ENCODE data around the gene ATP8A2. TPM values are rescaled to one million over a fixed set of nuclear protein-coding genes. Genes with fewer than 3 reads are reported as not detected.

ATP8A2 gene
- total and polyA plus RNA-seq, 9 donors = 0.23 to 0.95 (median 0.35) TPM

DNA sequence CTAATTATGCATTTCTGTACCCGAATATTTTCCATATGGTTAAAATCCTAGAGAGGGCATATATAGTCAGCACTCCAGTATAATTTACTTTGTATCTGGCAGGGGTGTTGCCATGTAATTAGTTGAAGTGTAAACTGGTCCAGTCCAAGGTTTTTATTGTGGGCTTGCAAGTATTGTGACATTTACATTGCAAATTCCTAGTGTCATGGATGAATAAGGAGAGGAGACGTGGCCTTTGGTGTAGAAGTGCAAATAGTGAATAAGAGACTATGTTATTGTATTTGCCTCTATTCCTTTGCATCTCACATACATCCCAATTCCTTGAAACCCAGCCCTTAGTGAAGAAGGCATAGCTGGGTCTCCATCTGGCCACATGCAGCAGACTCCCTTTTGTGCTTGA, 330.6 kb downstream of the ATP8A2 start:
- TF ChIP-seq, protein P1, sequence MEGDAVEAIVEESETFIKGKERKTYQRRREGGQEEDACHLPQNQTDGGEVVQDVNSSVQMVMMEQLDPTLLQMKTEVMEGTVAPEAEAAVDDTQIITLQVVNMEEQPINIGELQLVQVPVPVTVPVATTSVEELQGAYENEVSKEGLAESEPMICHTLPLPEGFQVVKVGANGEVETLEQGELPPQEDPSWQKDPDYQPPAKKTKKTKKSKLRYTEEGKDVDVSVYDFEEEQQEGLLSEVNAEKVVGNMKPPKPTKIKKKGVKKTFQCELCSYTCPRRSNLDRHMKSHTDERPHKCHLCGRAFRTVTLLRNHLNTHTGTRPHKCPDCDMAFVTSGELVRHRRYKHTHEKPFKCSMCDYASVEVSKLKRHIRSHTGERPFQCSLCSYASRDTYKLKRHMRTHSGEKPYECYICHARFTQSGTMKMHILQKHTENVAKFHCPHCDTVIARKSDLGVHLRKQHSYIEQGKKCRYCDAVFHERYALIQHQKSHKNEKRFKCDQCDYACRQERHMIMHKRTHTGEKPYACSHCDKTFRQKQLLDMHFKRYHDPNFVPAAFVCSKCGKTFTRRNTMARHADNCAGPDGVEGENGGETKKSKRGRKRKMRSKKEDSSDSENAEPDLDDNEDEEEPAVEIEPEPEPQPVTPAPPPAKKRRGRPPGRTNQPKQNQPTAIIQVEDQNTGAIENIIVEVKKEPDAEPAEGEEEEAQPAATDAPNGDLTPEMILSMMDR (IDR thresholded peaks at IDR 0.05) = no peak
- TF ChIP-seq EP300 (IDR thresholded peaks at IDR 0.05) = no peak
- TF ChIP-seq POLR2A (IDR thresholded peaks at IDR 0.05) = no peak
- Histone ChIP-seq H3K27ac (no peak overlapping the region), H3K27me3 (no peaks in the 10 kb centered on the region), H3K4me1 (ENCODE audit: insufficient read depth) (peaks cover 2% of the 10 kb centered on the region), H3K36me3 (no peaks in the 10 kb centered on the region), H3K9me3 (no peaks in the 10 kb centered on the region), H3K4me3 (no peak overlapping the region)
- intact Hi-C loops (cut with DNase I) = no loop called here
- DNase-seq = no peak
- WGBS, 3 donors = 90 to 92% (median 90%) methylated on average over 2 of the region's 2 CpGs

DNA sequence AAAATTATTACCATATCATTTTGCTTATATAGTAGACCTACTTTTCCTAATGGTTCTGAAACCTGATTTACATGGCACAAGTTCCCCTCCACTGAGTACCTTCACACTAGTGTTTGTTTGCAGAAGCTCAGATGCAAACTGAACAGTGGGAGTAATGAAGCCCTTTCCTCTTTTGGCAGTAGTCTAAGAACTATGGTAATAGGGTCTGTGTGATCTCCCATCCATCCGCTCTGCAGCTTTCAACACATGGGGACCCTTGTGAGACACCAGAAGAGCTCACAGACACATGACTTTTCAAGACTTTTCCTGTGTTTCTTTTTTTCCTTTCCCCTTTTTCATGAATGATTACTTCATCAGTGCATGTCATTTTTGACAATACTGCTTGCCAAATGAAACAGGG, 336.0 kb downstream of the ATP8A2 start:
- 47 to 58% (median 52%) methylated on average over 1 of the region's 1 CpG for WGBS, 3 donors
- Histone ChIP-seq H3K4me3 (no peak overlapping the region), H3K36me3 (no peaks in the 10 kb centered on the region), H3K27me3 (no peaks in the 10 kb centered on the region), H3K27ac (no peak overlapping the region), H3K4me1 (ENCODE audit: insufficient read depth) (no peaks in the 10 kb centered on the region), H3K9me3 (no peaks in the 10 kb centered on the region)
- no peak for DNase-seq
- TF ChIP-seq POLR2A (IDR thresholded peaks at IDR 0.05) = no peak
- TF ChIP-seq EP300 (IDR thresholded peaks at IDR 0.05) = no peak
- TF ChIP-seq, protein P1 (IDR thresholded peaks at IDR 0.05) = no peak
- intact Hi-C loops (cut with DNase I) = no loop called here

DNA sequence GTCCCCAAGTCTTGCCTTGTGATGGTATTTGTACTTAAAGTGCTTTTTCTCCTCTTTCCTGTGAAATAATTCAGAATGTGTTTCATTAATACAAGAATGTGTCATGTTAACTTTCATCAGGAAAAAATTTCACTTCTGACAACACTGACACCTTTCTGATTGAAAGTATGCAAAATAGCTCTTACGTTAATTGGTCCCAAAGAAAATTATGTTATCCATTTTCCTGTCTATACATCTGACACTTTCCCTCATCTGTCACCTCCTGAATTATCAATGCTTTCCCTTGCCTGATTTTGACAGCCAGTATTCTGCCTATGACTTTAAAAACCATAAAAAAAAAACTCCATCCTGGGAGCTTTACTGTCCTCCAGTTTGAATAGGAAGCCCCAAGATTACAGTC, 336.5 kb downstream of the ATP8A2 start:
- Histone ChIP-seq H3K27ac (no peak overlapping the region), H3K27me3 (no peaks in the 10 kb centered on the region), H3K36me3 (no peaks in the 10 kb centered on the region), H3K4me3 (no peak overlapping the region), H3K9me3 (no peaks in the 10 kb centered on the region), H3K4me1 (ENCODE audit: insufficient read depth) (no peaks in the 10 kb centered on the region)
- no peak for DNase-seq
- 77 to 86% (median 82%) methylated on average over 1 of the region's 1 CpG for WGBS, 3 donors
- intact Hi-C loops (cut with DNase I) = no loop called here
- TF ChIP-seq, protein P1 (IDR thresholded peaks at IDR 0.05) = no peak
- TF ChIP-seq EP300 (IDR thresholded peaks at IDR 0.05) = no peak
- TF ChIP-seq POLR2A (IDR thresholded peaks at IDR 0.05) = no peak

GRCh38 chr13:25709088-25709487, 337.3 kb downstream of the ATP8A2 start:
- WGBS, 3 donors = 76 to 89% (median 80%) methylated on average over 2 of the region's 2 CpGs
- intact Hi-C loops (cut with DNase I) = no loop called here
- TF ChIP-seq, protein P1 (IDR thresholded peaks at IDR 0.05) = no peak
- TF ChIP-seq EP300 (IDR thresholded peaks at IDR 0.05) (no peak), POLR2A (IDR thresholded peaks at IDR 0.05) (no peak)
- no peaks in the 10 kb centered on the region for H3K9me3 ChIP-seq
- H3K4me3 ChIP-seq = no peak overlapping the region
- no peak for DNase-seq
- H3K27me3 ChIP-seq = no peaks in the 10 kb centered on the region
- H3K4me1 ChIP-seq (ENCODE audit: insufficient read depth) = no peaks in the 10 kb centered on the region
- no peak overlapping the region for H3K27ac ChIP-seq
- no peaks in the 10 kb centered on the region for H3K36me3 ChIP-seq

DNA sequence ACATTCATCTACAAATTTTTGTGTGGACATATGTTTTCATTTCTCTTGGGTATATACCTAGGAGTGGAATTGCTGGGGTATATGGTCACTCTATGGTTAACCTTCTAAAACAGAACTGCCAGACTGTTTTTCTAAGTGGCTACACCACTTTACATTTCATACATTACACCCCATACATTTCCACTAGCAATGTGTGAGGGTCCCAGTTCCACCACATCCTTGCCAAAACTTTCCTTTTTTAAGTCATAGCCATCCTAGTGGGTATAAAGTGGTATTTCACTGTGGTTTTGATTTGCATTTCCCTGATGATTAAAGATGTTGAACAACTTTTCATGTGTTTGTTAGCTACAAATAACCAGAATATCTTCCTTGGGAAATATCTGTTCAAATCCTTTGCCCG, 344.0 kb downstream of the ATP8A2 start:
- H3K4me1 ChIP-seq (ENCODE audit: insufficient read depth) = no peaks in the 10 kb centered on the region
- no peaks in the 10 kb centered on the region for H3K36me3 ChIP-seq
- intact Hi-C loops (cut with DNase I) = no loop called here
- WGBS, 3 donors = 69 to 73% (median 70%) methylated on average over 1 of the region's 1 CpG
- no peaks in the 10 kb centered on the region for H3K9me3 ChIP-seq
- TF ChIP-seq EP300 (IDR thresholded peaks at IDR 0.05) (no peak), POLR2A (IDR thresholded peaks at IDR 0.05) (no peak)
- TF ChIP-seq, protein P1 (IDR thresholded peaks at IDR 0.05) = no peak
- no peak overlapping the region for H3K4me3 ChIP-seq
- H3K27ac ChIP-seq = no peak overlapping the region
- H3K27me3 ChIP-seq = no peaks in the 10 kb centered on the region
- no peak for DNase-seq
